ENCODE results near the gene TP63.

GRCh38 chr3:189853906-189854305 is 222.7 kb downstream of the TP63 start:
- TF ChIP-seq CTCF (IDR thresholded peaks at IDR 0.05; ENCODE audit: low read depth, low read length) (no peak), MAX (IDR thresholded peaks at IDR 0.05; ENCODE audit: low read depth, low read length) (no peak), POLR2A (IDR thresholded peaks at IDR 0.05; ENCODE audit: extremely low read depth, insufficient read length) (no peak), MYC (IDR thresholded peaks at IDR 0.05; ENCODE audit: low read depth, low read length) (no peak)
